Chondrocyte (in vitro differentiated cells): ENCODE data around the gene GSAP. TPM values are rescaled to one million over a fixed set of nuclear protein-coding genes. Genes with fewer than 3 reads are reported as not detected.

Experiments
- DNase-seq: peaks from one replicate; pipeline ENCODE4 v3.0.0; 2021; ENCODE audit warnings: mixed read lengths, low spot score
- H3K27ac Mint-ChIP-seq: one replicate; pipeline ENCODE4 v1.8.0; 2021; ENCODE audit warnings: mild to moderate bottlenecking, moderate library complexity, mixed read lengths; ENCODE audit not compliant: unreplicated experiment
- H3K27me3 Mint-ChIP-seq: 2 replicates; pipeline ENCODE4 v1.8.0; 2021; ENCODE audit warnings: low read depth, mixed read lengths
- H3K36me3 Mint-ChIP-seq: 2 replicates; pipeline ENCODE4 v1.8.0; 2021; ENCODE audit warnings: low read depth, mixed read lengths
- H3K4me1 Mint-ChIP-seq: 2 replicates; pipeline ENCODE4 v1.8.0; 2021; ENCODE audit warnings: low read depth, mild to moderate bottlenecking, mixed read lengths
- H3K4me3 Mint-ChIP-seq: one replicate; pipeline ENCODE4 v1.8.0; 2021; ENCODE audit warnings: mild to moderate bottlenecking, moderate library complexity, mixed read lengths; ENCODE audit not compliant: unreplicated experiment
- H3K9me3 Mint-ChIP-seq: 2 replicates; pipeline ENCODE4 v1.8.0; 2021; ENCODE audit warnings: low read depth, mixed read lengths
- CTCF ChIP-seq: fragments of 200-600 bp; sonication (generic); IDR thresholded peaks from 2 replicates; pipeline ENCODE4 v1.5.0; 2021; ENCODE audit warnings: antibody characterized with exemption, mild to moderate bottlenecking, moderate library complexity
- total RNA-seq: library from RNA; stranded (reverse); gene quantifications from 3 replicates; pipeline ENCODE4 v1.2.1, GENCODE V29; 2021

Gene GSAP
- total RNA-seq, 1 donor from 2014 or later, result 1.9 TPM

DNA sequence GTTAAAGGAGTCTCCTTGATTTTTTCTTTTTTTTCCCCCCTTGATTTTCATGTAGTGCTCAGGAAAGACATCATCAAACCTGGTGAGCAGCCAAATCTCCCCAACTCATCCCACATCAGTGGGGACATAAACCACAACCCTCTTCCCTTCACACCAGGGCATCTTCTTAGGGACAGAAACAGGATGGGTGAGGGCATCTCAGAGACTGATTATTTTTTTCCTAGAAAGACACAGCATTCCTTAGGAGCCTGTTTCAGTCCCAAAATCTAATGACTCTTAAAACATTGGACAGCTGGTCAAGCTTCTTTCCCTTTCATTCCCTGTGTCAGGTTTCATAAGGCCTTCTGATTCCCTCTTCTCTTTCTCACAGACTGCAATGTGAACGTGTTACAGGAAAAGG, 31.5 kb upstream of the GSAP start:
- TF ChIP-seq CTCF, result no peak
- Mint-ChIP-seq H3K27ac (no peak overlapping the region), H3K9me3 (no peaks in the 10 kb centered on the region), H3K4me1 (peaks cover 40% of the 10 kb centered on the region), H3K27me3 (no peaks in the 10 kb centered on the region), H3K36me3 (no peaks in the 10 kb centered on the region), H3K4me3 (no peak overlapping the region)
- DNase-seq, result no peak

- Mint-ChIP-seq H3K36me3 (no peaks in the 10 kb centered on the region), H3K27me3 (no peaks in the 10 kb centered on the region), H3K27ac (peak overlapping the region; percentile 49), H3K4me1 (peaks cover 42% of the 10 kb centered on the region), H3K4me3 (no peak overlapping the region), H3K9me3 (no peaks in the 10 kb centered on the region)
- no peak for TF ChIP-seq CTCF
- no peak for DNase-seq
Measured at GRCh38 chr7:77444123-77444522, 28.0 kb upstream of the GSAP start.

DNA sequence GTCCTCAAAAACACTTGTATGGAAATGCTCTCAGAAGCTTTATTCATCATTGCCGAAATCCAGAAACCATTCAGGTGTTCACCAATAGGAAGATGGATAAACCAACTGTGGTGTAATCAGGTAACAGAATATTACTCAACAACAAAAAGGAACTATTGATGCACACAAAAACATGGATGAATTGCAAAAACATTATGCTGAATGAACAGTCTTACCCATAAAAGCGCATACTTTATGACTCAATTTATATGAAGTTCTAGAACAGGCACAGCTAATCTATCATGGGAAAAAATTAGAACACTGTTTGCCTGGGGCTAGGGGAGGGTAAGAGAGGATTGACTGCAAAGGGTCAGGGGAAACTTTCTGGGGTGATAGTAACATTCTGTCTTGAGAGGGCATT, 26.9 kb upstream of the GSAP start:
- TF ChIP-seq CTCF, result no peak
- no peak for DNase-seq
- H3K9me3 Mint-ChIP-seq, result no peaks in the 10 kb centered on the region
- H3K27ac Mint-ChIP-seq, result no peak overlapping the region
- no peak overlapping the region for H3K4me3 Mint-ChIP-seq
- H3K27me3 Mint-ChIP-seq, result no peaks in the 10 kb centered on the region
- H3K4me1 Mint-ChIP-seq, result peaks cover 42% of the 10 kb centered on the region
- no peaks in the 10 kb centered on the region for H3K36me3 Mint-ChIP-seq

- no peak for TF ChIP-seq CTCF
- Mint-ChIP-seq H3K27ac (no peak overlapping the region), H3K27me3 (no peaks in the 10 kb centered on the region), H3K4me3 (no peak overlapping the region), H3K9me3 (no peaks in the 10 kb centered on the region), H3K36me3 (no peaks in the 10 kb centered on the region), H3K4me1 (peaks cover 42% of the 10 kb centered on the region)
- DNase-seq, result no peak
Measured at GRCh38 chr7:77442636-77443035, 26.5 kb upstream of the GSAP start.

DNA sequence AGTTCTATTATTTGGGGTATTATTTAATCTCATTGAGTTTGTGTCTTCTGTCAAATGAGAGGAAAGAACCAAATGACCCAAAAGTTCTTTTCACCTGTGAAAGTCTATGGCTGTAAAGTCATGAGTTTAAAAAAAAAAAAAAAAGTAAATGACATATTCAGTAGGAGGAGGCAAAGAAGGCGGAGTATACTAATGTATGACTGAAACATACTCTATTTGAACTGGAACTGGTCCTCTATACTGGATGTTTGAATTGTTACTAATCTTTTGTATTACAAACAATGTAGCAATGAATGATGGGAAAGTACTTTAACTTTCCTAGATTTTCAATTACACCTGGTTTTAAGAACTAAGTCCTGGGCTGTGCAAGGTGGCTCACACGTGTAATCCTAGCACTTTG, 24.9 kb upstream of the GSAP start:
- TF ChIP-seq CTCF, result no peak
- Mint-ChIP-seq H3K27ac (no peak overlapping the region), H3K4me1 (peaks cover 29% of the 10 kb centered on the region), H3K4me3 (no peak overlapping the region), H3K9me3 (no peaks in the 10 kb centered on the region), H3K27me3 (no peaks in the 10 kb centered on the region), H3K36me3 (no peaks in the 10 kb centered on the region)
- DNase-seq, result no peak
